ENCODE data around the gene SLC49A3.

- TF ChIP-seq POLR2A (IDR thresholded peaks at IDR 0.05; ENCODE audit: low read length), result no peak
- no peak for TF ChIP-seq GATA1 (IDR thresholded peaks at IDR 0.05; ENCODE audit: low read depth, low read length)
Measured at GRCh38 chr4:679629-680028, 9.3 kb downstream of the SLC49A3 start.

Data from erythroblast (primary cell).